HepG2 (cell line): ENCODE measurements around the gene CTDSP2. TPM values are rescaled to one million over a fixed set of nuclear protein-coding genes. Genes with fewer than 3 reads are reported as not detected.

Source experiments
- ATF6 ChIP-seq: sonication (generic); formaldehyde crosslinking; conservative IDR thresholded peaks from 2 replicates; pipeline ENCODE4 v1.4.0; 2020; ENCODE audit warnings: missing genetic modification reagents
- GABPA ChIP-seq, 2 experiments: IDR thresholded peaks; 2 replicates each; pipeline ENCODE4 v1.6.1; 2011 to 2016; ENCODE audit warnings: low read depth in 2 of 2, low read length in 1 of 2, missing biosample characterization in 1 of 2, missing genetic modification characterization in 1 of 2
- HNRNPL ChIP-seq: fragments of 200-400 bp; formaldehyde crosslinking; IDR thresholded peaks from 2 replicates; pipeline ENCODE4 v1.6.1; 2017; ENCODE audit warnings: mild to moderate bottlenecking, low read depth, low read length
- IRX3 ChIP-seq: sonication (generic); formaldehyde crosslinking; IDR thresholded peaks from 2 replicates; pipeline ENCODE4 v1.8.1; 2023; ENCODE audit warnings: mild to moderate bottlenecking, low read depth, missing genetic modification reagents, borderline replicate concordance
- KDM5A ChIP-seq: fragments of 200-600 bp; sonication (generic); IDR thresholded peaks from 2 replicates; pipeline ENCODE4 v1.7.0; 2018; ENCODE audit warnings: antibody characterized with exemption, mild to moderate bottlenecking, low read length, borderline replicate concordance
- MAZ ChIP-seq, 2 experiments: sonication (generic) in 1 of 2; formaldehyde crosslinking in 1 of 2; IDR thresholded peaks; 2 replicates each; pipeline versions ENCODE4 v1.5.0 to v1.6.1; 2012 to 2020; ENCODE audit warnings: low read depth in 2 of 2, mild to moderate bottlenecking in 2 of 2, borderline replicate concordance in 1 of 2, improper control_type of control experiment in 1 of 2, low read length in 1 of 2, missing genetic modification reagents in 1 of 2, moderate library complexity in 1 of 2
- PLSCR1 ChIP-seq: sonication (generic); formaldehyde crosslinking; IDR thresholded peaks from 2 replicates; pipeline ENCODE4 v1.5.0; 2020; ENCODE audit warnings: missing genetic modification reagents, mild to moderate bottlenecking, borderline replicate concordance
- RERE ChIP-seq: IDR thresholded peaks from 2 replicates; pipeline ENCODE4 v1.6.1; 2016; ENCODE audit warnings: low read depth, missing genetic modification reagents, missing compliant biosample characterization
- TBP ChIP-seq: sonication (generic); formaldehyde crosslinking; IDR thresholded peaks from 2 replicates; pipeline ENCODE4 v1.5.0; 2020; ENCODE audit warnings: missing genetic modification reagents
- TFDP1 ChIP-seq: IDR thresholded peaks from 2 replicates; pipeline ENCODE4 v1.6.1; 2016; ENCODE audit warnings: missing compliant biosample characterization, missing genetic modification reagents, borderline replicate concordance
- THYN1 ChIP-seq: sonication (generic); formaldehyde crosslinking; IDR thresholded peaks from 2 replicates; pipeline ENCODE4 v1.8.1; 2023; ENCODE audit warnings: low read depth, mild to moderate bottlenecking, moderate library complexity, missing genetic modification reagents, borderline replicate concordance
- ZFP36 ChIP-seq: fragments of 150-350 bp; IDR thresholded peaks from 2 replicates; pipeline ENCODE4 v1.6.1; 2018; ENCODE audit warnings: borderline replicate concordance, low read length, low read depth; ENCODE audit not compliant: partially characterized antibody
- ZMYM2 ChIP-seq: sonication (generic); formaldehyde crosslinking; IDR thresholded peaks from 2 replicates; pipeline ENCODE4 v1.8.0; 2022; ENCODE audit warnings: mild to moderate bottlenecking, missing genetic modification reagents
- ZNF205 ChIP-seq: IDR thresholded peaks from 2 replicates; pipeline ENCODE4 v1.6.1; 2018; ENCODE audit warnings: missing biosample characterization, missing genetic modification reagents
- ZNF335 ChIP-seq: sonication (generic); formaldehyde crosslinking; IDR thresholded peaks from 2 replicates; pipeline ENCODE4 v1.4.0; 2020; ENCODE audit warnings: missing genetic modification reagents
- ZNF576 ChIP-seq: sonication (generic); formaldehyde crosslinking; IDR thresholded peaks from 2 replicates; pipeline ENCODE4 v1.4.0; 2020; ENCODE audit warnings: mild to moderate bottlenecking, missing genetic modification reagents
- polyA plus RNA-seq, 8 experiments: library from polyadenylated mRNA; depleted of rRNA in 3 of 8; stranded (reverse) in 7 of 8; unstranded in 1 of 8; fragments of >200 nt; fragmentation: Illumina TruSeq in 4 of 8; extraction: Trizol in 4 of 8; gene quantifications; 2 replicates each; pipeline versions ENCODE4 v1.2.1 to v1.2.3, GENCODE V29; 2011 to 2016; ENCODE audit warnings: low read depth in 4 of 8, missing spikeins in 1 of 8, mixed read lengths in 1 of 8; ENCODE audit not compliant: insufficient read depth in 1 of 8
- total RNA-seq, 5 experiments: library from RNA; depleted of rRNA; stranded (reverse); fragments of >200 nt; fragmentation: Illumina TruSeq; extraction: Trizol; gene quantifications; 2 replicates each; pipeline ENCODE4 v1.2.3, GENCODE V29; 2016; ENCODE audit warnings: low read depth in 1 of 5

Gene CTDSP2
- total and polyA plus RNA-seq, 2 of the 13 experiments (the other 11 are each of a cell fraction or from before 2014, with no cell fraction given), result 38.1 to 82.5 TPM

- TF ChIP-seq ZMYM2 (no peak), TBP (CRISPR knock-in tag) (no peak), ZFP36 (no peak), GABPA (IDR thresholded peaks at IDR 0.05; ENCODE audit: low read depth, low read length) (peak; percentile 41; the same call in 1 of the 2 replicates), GABPA (CRISPR knock-in tag; IDR thresholded peaks at IDR 0.05; ENCODE audit: low read depth) (peak; percentile 82), KDM5A (peak; percentile 97), THYN1 (CRISPR knock-in tag) (no peak), ZNF576 (CRISPR knock-in tag) (no peak), PLSCR1 (no peak), ATF6 (CRISPR knock-in tag) (0 out of 2 replicates have a peak, but pooled peaks have one; percentile 25), MAZ (IDR thresholded peaks at IDR 0.05; ENCODE audit: borderline replicate concordance, low read depth, low read length) (peak; percentile 40; the same call in 1 of the 2 replicates), MAZ (CRISPR knock-in tag; IDR thresholded peaks at IDR 0.05; ENCODE audit: low read depth) (peak; percentile 87; the same call in 1 of the 2 replicates), RERE (CRISPR knock-in tag) (no peak), ZNF335 (CRISPR knock-in tag) (peak; percentile 68; the same call in 1 of the 2 replicates), TFDP1 (CRISPR knock-in tag) (peak; percentile 64; the same call in 1 of the 2 replicates), IRX3 (CRISPR knock-in tag) (no peak), HNRNPL (no peak), ZNF205 (CRISPR knock-in tag) (peak; percentile 55; the same call in 1 of the 2 replicates)
Measured at GRCh38 chr12:57782608-57783465, 63.7 kb downstream of the CTDSP2 start, which contains the start of gene TSFM (continued).
